Measurements from ENCODE around the gene C2CD2. TPM values are rescaled to one million over a fixed set of nuclear protein-coding genes. Genes with fewer than 3 reads are reported as not detected.

C2CD2 gene
- total and polyA plus RNA-seq, 2 donors (not counting 3 experiments of a cell fraction or from before 2014, with no cell fraction given): 32.6 to 41.2 TPM

GRCh38 chr21:41985662-41986416 is 32.0 kb upstream of the C2CD2 start:
- ChIA-PET POLR2A (no interaction called here), CTCF (interaction anchor here (1.1 kb wide), 1 partner anchor 10 kb away, joined by 3 read pairs; no protein-coding TSS in a partner anchor)
- TF ChIP-seq POLR2AphosphoS5 (IDR thresholded peaks at IDR 0.05; ENCODE audit: insufficient read depth, low read depth, low read length): no peak
- no peak for TF ChIP-seq EZH2 (IDR thresholded peaks at IDR 0.05; ENCODE audit: borderline replicate concordance, low read depth, low read length, severe bottlenecking)
- TF ChIP-seq MYC (IDR thresholded peaks at IDR 0.05; ENCODE audit: low read depth, low read length): no peak
- TF ChIP-seq CTCF (IDR thresholded peaks at IDR 0.05; ENCODE audit: extremely low read depth in 1 of 2, insufficient read depth in 1 of 2, low read depth in 1 of 2, low read length in 2 of 2): no peak
- no peak for TF ChIP-seq POLR2A (IDR thresholded peaks at IDR 0.05; ENCODE audit: low read depth, low read length)
- TF ChIP-seq GATA2 (IDR thresholded peaks at IDR 0.05; ENCODE audit: insufficient read depth, insufficient read length, low read depth, low read length): no peak
- no peak for TF ChIP-seq FOS (IDR thresholded peaks at IDR 0.05; ENCODE audit: borderline replicate concordance, insufficient read depth, low read length)
- TF ChIP-seq JUN (IDR thresholded peaks at IDR 0.05; ENCODE audit: borderline replicate concordance, insufficient read depth, insufficient read length, low read depth): no peak
- Histone ChIP-seq H3K36me3 (ENCODE audit: control insufficient read depth in 2 of 2, extremely low read depth in 1 of 2, insufficient read depth in 2 of 2, low read length in 2 of 2) (no peaks in the 10 kb centered on the region), H3K27me3 (ENCODE audit: control insufficient read depth in 2 of 2, insufficient read depth in 2 of 2, low read length in 2 of 2) (no peaks in the 10 kb centered on the region), H4K20me1 (replicated peaks; ENCODE audit: control insufficient read depth, extremely low read depth, insufficient read depth, low read length) (no peaks in the 10 kb centered on the region), H3K9me3 (replicated peaks; ENCODE audit: control insufficient read depth, insufficient read depth, low read length) (no peaks in the 10 kb centered on the region), H3K4me3 (replicated peaks in 1 of 3; ENCODE audit: insufficient read depth in 1 of 3, low read depth in 1 of 3, low read length in 3 of 3) (no peak overlapping the region), H3K27ac (ENCODE audit: insufficient read depth, low read depth, low read length) (no peak overlapping the region), H3K4me1 (ENCODE audit: control insufficient read depth, extremely low read depth, insufficient read depth, low read length) (no peaks in the 10 kb centered on the region), H3K9ac (replicated peaks; ENCODE audit: extremely low read depth, insufficient read depth, low read length) (no peak overlapping the region), H3K9me1 (replicated peaks; ENCODE audit: control insufficient read depth, extremely low read depth, insufficient read depth, low read length) (no peaks in the 10 kb centered on the region), H3K4me2 (ENCODE audit: insufficient read depth, low read length) (no peak overlapping the region), H2AFZ (ENCODE audit: low read depth, low read length) (no peak overlapping the region), H3K79me2 (ENCODE audit: control insufficient read depth, insufficient read depth, low read length) (no peaks in the 10 kb centered on the region)
- FAIRE-seq (no peak), DNase-seq (ENCODE audit: low read depth, low spot score) (no peak)
- dilution Hi-C loops (cut with MboI; ENCODE audit: extremely low pct_ligation_motif_present, low sequenced_read_pairs) (no loop called here), intact Hi-C loops (cut with micrococcal nuclease) (no loop called here)
- no TSS peak for BruUV-seq (replicated peaks)

Data from endothelial cell of umbilical vein (primary cell).